KMS-11 (cell line): Measurements from ENCODE around the gene SYT15.

ENCODE experiments used
- H2AFZ ChIP-seq: fragments of 200-600 bp; sonication (generic); 2 replicates; pipeline ENCODE4 v1.6.1; 2016; ENCODE audit warnings: antibody characterized with exemption, mixed run types, low read depth
- H3K27ac ChIP-seq: fragments of 200-600 bp; sonication (generic); 2 replicates; pipeline ENCODE4 v1.6.1; 2016; ENCODE audit warnings: mild to moderate bottlenecking, mixed run types
- H3K27me3 ChIP-seq: fragments of 200-600 bp; sonication (generic); 2 replicates; pipeline ENCODE4 v1.6.1; 2017; ENCODE audit warnings: mild to moderate bottlenecking, low read depth, mixed run types, moderate library complexity; ENCODE audit not compliant: insufficient read depth
- H3K36me3 ChIP-seq: fragments of 200-600 bp; sonication (generic); 2 replicates; pipeline ENCODE4 v1.6.1; 2017; ENCODE audit warnings: mild to moderate bottlenecking, mixed run types; ENCODE audit not compliant: insufficient read depth
- H3K4me1 ChIP-seq: fragments of 200-600 bp; sonication (generic); 2 replicates; pipeline ENCODE4 v1.6.1; 2016; ENCODE audit warnings: mild to moderate bottlenecking, low read depth, mixed run types; ENCODE audit not compliant: poor library complexity, severe bottlenecking
- H3K4me2 ChIP-seq: fragments of 200-600 bp; sonication (generic); 2 replicates; pipeline ENCODE4 v1.7.0; 2016; ENCODE audit warnings: mild to moderate bottlenecking, mixed run types
- H3K4me3 ChIP-seq: fragments of 200-600 bp; sonication (generic); IDR thresholded peaks from 2 replicates; pipeline ENCODE4 v1.6.1; 2017; ENCODE audit warnings: low read depth, low read length, mixed read lengths; ENCODE audit not compliant: insufficient read depth
- H3K79me2 ChIP-seq: fragments of 200-600 bp; sonication (generic); 2 replicates; pipeline ENCODE4 v1.6.1; 2016; ENCODE audit warnings: low read depth, mixed run types; ENCODE audit not compliant: insufficient read depth
- H3K9ac ChIP-seq: fragments of 200-600 bp; sonication (generic); 2 replicates; pipeline ENCODE4 v1.6.1; 2016; ENCODE audit warnings: mild to moderate bottlenecking, mixed run types
- H4K20me1 ChIP-seq: fragments of 200-600 bp; sonication (generic); 2 replicates; pipeline ENCODE4 v1.6.1; 2016; ENCODE audit warnings: mild to moderate bottlenecking, mixed run types; ENCODE audit not compliant: insufficient read depth
- TF ChIP-seq, protein P1 (sequence below): fragments of 200-600 bp; sonication (generic); conservative IDR thresholded peaks from 2 replicates; pipeline ENCODE4 v1.6.1; 2017; ENCODE audit warnings: low read depth, mild to moderate bottlenecking, antibody characterized with exemption, low read length, moderate library complexity, mixed read lengths

Gene SYT15

DNA sequence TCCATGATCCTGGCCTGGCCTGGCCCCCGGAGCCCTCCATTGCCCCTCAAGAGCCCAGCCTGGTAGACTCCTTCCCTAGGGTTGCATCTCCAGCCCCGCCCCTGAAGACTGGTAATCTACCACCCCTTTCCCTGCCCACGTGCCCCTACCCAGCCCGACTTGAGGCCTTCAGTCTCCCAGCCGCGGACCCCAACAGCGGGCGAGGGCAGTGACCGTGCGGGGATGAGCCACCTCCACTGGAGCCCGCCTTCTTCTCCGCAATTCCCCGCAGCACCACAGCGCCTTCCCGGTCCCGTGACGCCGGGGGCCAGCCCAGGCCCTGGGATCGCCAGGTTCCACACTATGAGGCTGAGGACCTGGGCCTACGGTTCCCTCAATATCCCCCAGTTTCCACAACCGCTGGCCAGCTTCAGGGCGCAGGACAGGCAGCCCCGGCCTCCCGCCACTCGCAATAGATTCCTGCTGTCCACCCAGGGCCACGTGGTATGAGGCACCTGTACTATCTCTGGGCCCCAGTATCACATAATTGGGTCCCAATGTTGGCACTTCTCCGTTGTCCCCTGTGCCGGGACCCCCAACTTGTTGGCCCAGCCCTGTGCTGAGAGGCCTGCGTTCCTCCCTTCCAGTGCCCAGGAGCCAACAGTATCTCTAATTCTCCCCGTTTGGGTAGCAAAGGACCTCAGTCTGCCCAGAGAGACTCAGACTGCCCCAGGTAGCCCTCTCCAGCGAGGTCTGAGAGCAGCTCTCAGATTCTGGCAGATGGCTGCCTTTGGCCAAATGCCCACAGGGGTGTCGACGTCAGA, 21.4 kb upstream of the SYT15 start:
- no peaks in the 10 kb centered on the region for H3K79me2 ChIP-seq
- TF ChIP-seq, protein P1, sequence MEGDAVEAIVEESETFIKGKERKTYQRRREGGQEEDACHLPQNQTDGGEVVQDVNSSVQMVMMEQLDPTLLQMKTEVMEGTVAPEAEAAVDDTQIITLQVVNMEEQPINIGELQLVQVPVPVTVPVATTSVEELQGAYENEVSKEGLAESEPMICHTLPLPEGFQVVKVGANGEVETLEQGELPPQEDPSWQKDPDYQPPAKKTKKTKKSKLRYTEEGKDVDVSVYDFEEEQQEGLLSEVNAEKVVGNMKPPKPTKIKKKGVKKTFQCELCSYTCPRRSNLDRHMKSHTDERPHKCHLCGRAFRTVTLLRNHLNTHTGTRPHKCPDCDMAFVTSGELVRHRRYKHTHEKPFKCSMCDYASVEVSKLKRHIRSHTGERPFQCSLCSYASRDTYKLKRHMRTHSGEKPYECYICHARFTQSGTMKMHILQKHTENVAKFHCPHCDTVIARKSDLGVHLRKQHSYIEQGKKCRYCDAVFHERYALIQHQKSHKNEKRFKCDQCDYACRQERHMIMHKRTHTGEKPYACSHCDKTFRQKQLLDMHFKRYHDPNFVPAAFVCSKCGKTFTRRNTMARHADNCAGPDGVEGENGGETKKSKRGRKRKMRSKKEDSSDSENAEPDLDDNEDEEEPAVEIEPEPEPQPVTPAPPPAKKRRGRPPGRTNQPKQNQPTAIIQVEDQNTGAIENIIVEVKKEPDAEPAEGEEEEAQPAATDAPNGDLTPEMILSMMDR, result no peak
- H3K4me2 ChIP-seq, result no peak overlapping the region
- no peaks in the 10 kb centered on the region for H3K36me3 ChIP-seq
- no peaks in the 10 kb centered on the region for H3K27me3 ChIP-seq
- H3K27ac ChIP-seq, result no peak overlapping the region
- H2AFZ ChIP-seq, result no peak overlapping the region
- H3K9ac ChIP-seq, result no peak overlapping the region
- H3K4me1 ChIP-seq, result no peaks in the 10 kb centered on the region
- H3K4me3 ChIP-seq, result no peak overlapping the region
- no peaks in the 10 kb centered on the region for H4K20me1 ChIP-seq

DNA sequence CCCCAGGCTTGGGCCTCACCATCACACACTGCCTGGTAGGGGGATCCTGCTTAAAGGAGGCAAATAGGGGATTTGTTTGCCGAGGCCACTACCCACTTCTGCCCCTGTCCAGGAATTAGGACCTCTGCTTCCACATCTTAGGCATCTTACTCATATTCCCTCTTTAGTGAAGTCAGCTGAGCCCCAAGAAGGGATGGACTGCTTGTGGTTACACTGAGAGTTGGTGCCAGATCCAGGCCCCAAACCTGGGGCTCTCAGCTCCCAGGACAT, 20.9 kb upstream of the SYT15 start:
- Histone ChIP-seq H2AFZ (no peak overlapping the region), H3K36me3 (no peaks in the 10 kb centered on the region), H3K4me1 (no peaks in the 10 kb centered on the region)

DNA sequence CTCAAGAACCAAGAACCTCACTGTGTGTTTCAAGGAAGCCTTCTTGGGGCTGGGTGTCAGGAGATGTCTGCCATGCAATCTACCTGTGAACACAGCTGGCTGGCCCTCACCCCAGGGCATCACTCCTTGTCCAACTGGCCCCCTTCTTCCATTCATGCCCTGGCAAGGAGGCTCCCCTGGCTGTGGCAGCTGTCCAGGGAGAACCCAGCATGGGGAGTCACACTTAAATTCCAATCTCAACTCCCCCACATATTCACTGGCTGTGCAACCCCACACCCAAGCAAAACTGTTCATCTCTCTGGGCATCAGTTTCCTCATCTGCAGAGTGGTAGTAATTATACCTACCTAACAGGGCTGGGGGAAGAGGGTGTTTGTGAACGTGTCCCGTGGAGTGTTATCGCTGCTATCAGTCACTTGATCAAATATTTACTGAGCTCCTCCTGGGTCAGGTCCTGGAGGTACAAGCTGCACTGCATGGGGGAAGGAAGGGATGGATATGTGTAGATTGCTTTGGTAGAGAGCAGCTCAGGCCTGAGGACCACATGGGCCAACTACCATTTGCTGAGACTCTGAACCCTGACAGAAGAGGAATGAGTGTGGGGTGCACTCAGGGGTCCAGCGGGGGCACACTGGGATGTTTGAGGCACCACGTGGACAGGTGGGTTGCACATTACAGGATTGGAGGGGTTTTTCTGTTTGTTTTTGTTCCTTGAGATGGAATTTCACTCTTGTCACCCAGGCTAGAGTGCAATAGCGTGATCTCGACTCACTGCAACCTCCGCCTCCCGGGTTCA, 20.3 kb upstream of the SYT15 start:
- Histone ChIP-seq H3K9ac (no peak overlapping the region), H3K36me3 (no peaks in the 10 kb centered on the region), H4K20me1 (no peaks in the 10 kb centered on the region), H3K4me3 (no peak overlapping the region), H3K4me1 (no peaks in the 10 kb centered on the region), H3K27ac (no peak overlapping the region), H2AFZ (no peak overlapping the region), H3K27me3 (no peaks in the 10 kb centered on the region), H3K4me2 (no peak overlapping the region), H3K79me2 (no peaks in the 10 kb centered on the region)
- TF ChIP-seq, protein P1, result no peak

More for the DNA sequence above, 20.9 kb upstream of the SYT15 start:
- no peak overlapping the region for H3K9ac ChIP-seq
- H3K4me3 ChIP-seq, result no peak overlapping the region
- H4K20me1 ChIP-seq, result no peaks in the 10 kb centered on the region
- no peaks in the 10 kb centered on the region for H3K27me3 ChIP-seq
- H3K4me2 ChIP-seq, result no peak overlapping the region
- H3K79me2 ChIP-seq, result no peaks in the 10 kb centered on the region
- H3K27ac ChIP-seq, result no peak overlapping the region
- TF ChIP-seq, protein P1, result no peak

DNA sequence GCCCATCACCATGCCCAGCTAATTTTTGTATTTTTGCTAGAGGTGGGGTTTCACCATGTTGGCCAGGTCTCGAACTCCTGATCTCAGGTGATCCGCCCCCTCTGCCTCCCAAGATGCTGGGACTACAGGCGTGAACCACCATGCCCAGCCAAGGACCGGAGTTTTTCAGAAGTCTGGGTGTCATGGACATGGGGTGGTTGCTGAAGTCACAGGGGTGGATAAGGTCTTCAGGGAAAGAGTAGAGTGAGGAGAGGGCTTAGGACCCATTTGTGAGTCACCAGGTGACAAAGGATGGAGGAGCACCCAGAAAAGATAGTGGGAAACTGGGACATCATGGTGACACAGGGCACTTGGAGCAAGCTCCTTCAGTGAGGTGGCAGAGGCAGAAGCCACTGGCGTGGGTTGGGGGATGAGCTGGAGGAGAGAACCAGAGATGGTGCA, 19.7 kb upstream of the SYT15 start:
- no peak overlapping the region for H3K27ac ChIP-seq
- TF ChIP-seq, protein P1, result no peak
- H3K4me2 ChIP-seq, result no peak overlapping the region
- H3K27me3 ChIP-seq, result no peaks in the 10 kb centered on the region
- no peak overlapping the region for H3K9ac ChIP-seq
- no peaks in the 10 kb centered on the region for H3K4me1 ChIP-seq
- H2AFZ ChIP-seq, result no peak overlapping the region
- no peak overlapping the region for H3K4me3 ChIP-seq
- H3K79me2 ChIP-seq, result no peaks in the 10 kb centered on the region
- H4K20me1 ChIP-seq, result no peaks in the 10 kb centered on the region
- no peaks in the 10 kb centered on the region for H3K36me3 ChIP-seq
